ENCODE data around the gene CSNK1E.

Gene CSNK1E

DNA sequence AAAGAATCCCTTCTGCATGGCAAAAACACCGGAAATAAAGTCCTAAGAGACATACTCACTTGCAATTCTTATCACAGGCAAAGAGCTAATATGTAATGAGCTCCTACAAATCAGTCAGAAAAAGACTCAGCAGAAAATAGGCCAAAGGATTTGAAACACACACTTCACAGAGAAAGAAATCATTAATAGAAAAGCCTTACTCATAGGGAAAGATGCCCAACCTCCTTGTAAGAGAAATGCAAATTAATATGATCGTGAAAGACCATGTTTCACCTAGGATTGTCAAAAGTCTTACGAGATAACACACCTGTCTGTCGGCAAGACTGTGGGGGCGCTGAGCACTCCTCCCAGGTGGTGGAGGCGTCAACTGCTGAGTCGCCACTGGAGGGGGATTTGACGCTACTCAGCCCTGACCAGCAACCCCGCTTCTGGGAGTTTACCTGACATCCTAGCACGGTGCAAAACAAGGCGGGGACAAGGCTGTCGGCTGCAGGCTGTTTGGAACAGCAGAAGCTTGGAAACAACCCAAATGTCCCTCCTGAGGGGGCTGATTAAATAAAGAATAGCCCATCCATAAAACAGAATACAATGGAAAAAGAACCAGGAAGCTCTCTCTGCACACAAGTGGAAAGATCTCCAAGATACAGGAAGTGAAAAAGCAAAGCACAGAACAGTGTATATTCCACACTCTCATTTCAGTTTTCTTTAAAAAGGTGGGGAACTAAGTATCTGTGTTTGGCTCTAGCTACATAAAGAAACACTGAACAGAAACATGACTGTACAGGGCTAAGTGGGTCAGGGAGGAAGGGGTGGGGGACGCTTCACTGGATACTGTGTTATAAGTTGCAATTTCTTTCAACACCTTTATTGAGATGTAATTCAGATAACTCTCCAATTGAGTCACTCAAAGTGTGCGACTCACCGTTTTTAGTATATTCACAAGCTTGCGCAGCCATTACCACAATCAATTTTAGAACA lies 11.5 kb downstream of the CSNK1E start:
- H2AFZ ChIP-seq (ENCODE audit: low read length, unreplicated experiment): no peak overlapping the region
- peaks cover 39% of the 10 kb centered on the region for H3K4me1 ChIP-seq (ENCODE audit: control insufficient read depth, insufficient read depth, low read length, unreplicated experiment)
- no peak overlapping the region for H3K4me3 ChIP-seq (ENCODE audit: low read depth, low read length)
- peak overlapping the region; percentile 54 for H3K27ac ChIP-seq (ENCODE audit: low read depth, low read length)
- no peaks in the 10 kb centered on the region for H3K27me3 ChIP-seq (ENCODE audit: insufficient read depth, low read length)
- peaks cover 84% of the 10 kb centered on the region for H3K79me2 ChIP-seq (ENCODE audit: control insufficient read depth, insufficient read depth, low read length, unreplicated experiment)
- peaks cover 5% of the 10 kb centered on the region; the same call in 1 of the 2 replicates for H3K36me3 ChIP-seq (ENCODE audit: insufficient read depth, low read length)

DNA sequence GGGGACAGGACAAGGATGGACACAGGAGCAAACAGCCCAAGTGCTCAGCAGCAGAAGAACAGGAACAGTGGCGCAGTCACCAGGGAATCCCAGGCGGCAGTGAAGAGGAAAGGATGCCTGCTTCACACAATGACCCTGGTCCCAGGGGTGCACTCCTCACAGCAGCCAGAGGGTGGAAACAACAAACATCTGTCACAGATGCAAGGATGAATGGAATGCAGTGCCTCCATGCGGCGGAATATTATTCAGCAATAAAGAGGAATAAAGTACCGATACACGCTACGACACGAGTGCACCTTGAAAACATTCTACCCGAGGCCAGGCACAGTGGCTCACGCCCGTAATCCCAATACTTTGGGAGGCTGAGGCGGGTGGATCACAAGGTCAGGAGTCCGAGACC lies 12.7 kb downstream of the CSNK1E start:
- peaks cover 80% of the 10 kb centered on the region for H3K79me2 ChIP-seq (ENCODE audit: control insufficient read depth, insufficient read depth, low read length, unreplicated experiment)

GRCh38 chr22:38303974-38304373 lies 13.3 kb downstream of the CSNK1E start:
- no peaks in the 10 kb centered on the region for H3K27me3 ChIP-seq (ENCODE audit: insufficient read depth, low read length)
- H3K36me3 ChIP-seq (ENCODE audit: insufficient read depth, low read length): peaks cover 5% of the 10 kb centered on the region; the same call in 1 of the 2 replicates
- H3K4me3 ChIP-seq (ENCODE audit: low read depth, low read length): no peak overlapping the region
- no peak overlapping the region for H2AFZ ChIP-seq (ENCODE audit: low read length, unreplicated experiment)
- H3K4me1 ChIP-seq (ENCODE audit: control insufficient read depth, insufficient read depth, low read length, unreplicated experiment): peaks cover 29% of the 10 kb centered on the region
- peaks cover 75% of the 10 kb centered on the region for H3K79me2 ChIP-seq (ENCODE audit: control insufficient read depth, insufficient read depth, low read length, unreplicated experiment)
- H3K27ac ChIP-seq (ENCODE audit: low read depth, low read length): no peak overlapping the region; the same call in 1 of the 2 replicates

More for the DNA sequence above, 12.7 kb downstream of the CSNK1E start:
- H3K27ac ChIP-seq (ENCODE audit: low read depth, low read length): no peak overlapping the region; the same call in 1 of the 2 replicates
- peaks cover 27% of the 10 kb centered on the region for H3K4me1 ChIP-seq (ENCODE audit: control insufficient read depth, insufficient read depth, low read length, unreplicated experiment)
- H2AFZ ChIP-seq (ENCODE audit: low read length, unreplicated experiment): no peak overlapping the region
- H3K36me3 ChIP-seq (ENCODE audit: insufficient read depth, low read length): peaks cover 5% of the 10 kb centered on the region; the same call in 1 of the 2 replicates
- no peaks in the 10 kb centered on the region for H3K27me3 ChIP-seq (ENCODE audit: insufficient read depth, low read length)
- H3K4me3 ChIP-seq (ENCODE audit: low read depth, low read length): no peak overlapping the region

DNA sequence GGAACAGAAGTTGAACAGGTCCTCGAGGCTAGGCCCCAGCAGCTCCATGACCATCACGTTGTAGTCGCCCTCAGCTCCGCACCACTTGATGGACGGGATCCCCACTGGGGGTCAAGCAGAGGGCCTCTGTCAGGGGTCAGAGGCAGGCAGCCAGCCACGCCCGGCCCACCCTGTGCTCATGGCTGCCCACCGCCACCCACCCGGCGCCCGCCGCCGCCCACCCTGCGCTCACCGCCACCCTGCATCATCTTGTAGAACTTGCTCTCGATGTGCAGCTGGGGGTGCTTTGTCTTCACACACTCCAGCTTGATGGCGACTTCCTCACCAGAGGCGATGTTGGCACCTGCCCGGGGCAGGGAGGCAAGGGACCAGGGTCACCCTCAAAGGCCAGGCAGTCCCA lies 14.3 kb downstream of the CSNK1E start:
- Histone ChIP-seq H3K4me1 (ENCODE audit: control insufficient read depth, insufficient read depth, low read length, unreplicated experiment) (peaks cover 31% of the 10 kb centered on the region), H3K36me3 (ENCODE audit: insufficient read depth, low read length) (peaks cover 5% of the 10 kb centered on the region; the same call in 1 of the 2 replicates)

DNA sequence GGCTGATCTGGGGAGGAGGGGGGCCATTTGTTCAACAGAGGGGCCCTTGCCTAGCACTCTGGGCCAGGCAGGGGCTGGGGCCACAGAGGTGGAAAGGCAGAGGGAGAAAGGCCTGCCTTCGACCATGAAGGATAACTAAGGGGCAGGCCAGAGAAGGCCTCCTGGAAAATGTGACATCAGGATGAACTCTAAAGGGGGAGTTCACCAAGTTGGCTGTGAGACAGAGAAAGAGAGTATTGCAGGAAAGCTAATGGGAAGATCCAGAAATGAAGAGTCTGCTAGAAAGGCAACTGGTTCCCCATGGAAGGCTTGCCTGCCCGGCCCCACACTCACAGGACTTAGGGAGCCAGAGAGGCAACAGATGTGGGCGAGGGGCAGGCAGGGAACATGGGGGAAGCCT lies 16.3 kb downstream of the CSNK1E start:
- peaks cover 5% of the 10 kb centered on the region; the same call in 1 of the 2 replicates for H3K36me3 ChIP-seq (ENCODE audit: insufficient read depth, low read length)
- H3K79me2 ChIP-seq (ENCODE audit: control insufficient read depth, insufficient read depth, low read length, unreplicated experiment): peaks cover 52% of the 10 kb centered on the region

More for the DNA sequence above, 14.3 kb downstream of the CSNK1E start:
- Histone ChIP-seq H3K4me3 (ENCODE audit: low read depth, low read length) (no peak overlapping the region), H3K79me2 (ENCODE audit: control insufficient read depth, insufficient read depth, low read length, unreplicated experiment) (peaks cover 64% of the 10 kb centered on the region), H3K27me3 (ENCODE audit: insufficient read depth, low read length) (no peaks in the 10 kb centered on the region), H2AFZ (ENCODE audit: low read length, unreplicated experiment) (no peak overlapping the region), H3K27ac (ENCODE audit: low read depth, low read length) (no peak overlapping the region)

DNA sequence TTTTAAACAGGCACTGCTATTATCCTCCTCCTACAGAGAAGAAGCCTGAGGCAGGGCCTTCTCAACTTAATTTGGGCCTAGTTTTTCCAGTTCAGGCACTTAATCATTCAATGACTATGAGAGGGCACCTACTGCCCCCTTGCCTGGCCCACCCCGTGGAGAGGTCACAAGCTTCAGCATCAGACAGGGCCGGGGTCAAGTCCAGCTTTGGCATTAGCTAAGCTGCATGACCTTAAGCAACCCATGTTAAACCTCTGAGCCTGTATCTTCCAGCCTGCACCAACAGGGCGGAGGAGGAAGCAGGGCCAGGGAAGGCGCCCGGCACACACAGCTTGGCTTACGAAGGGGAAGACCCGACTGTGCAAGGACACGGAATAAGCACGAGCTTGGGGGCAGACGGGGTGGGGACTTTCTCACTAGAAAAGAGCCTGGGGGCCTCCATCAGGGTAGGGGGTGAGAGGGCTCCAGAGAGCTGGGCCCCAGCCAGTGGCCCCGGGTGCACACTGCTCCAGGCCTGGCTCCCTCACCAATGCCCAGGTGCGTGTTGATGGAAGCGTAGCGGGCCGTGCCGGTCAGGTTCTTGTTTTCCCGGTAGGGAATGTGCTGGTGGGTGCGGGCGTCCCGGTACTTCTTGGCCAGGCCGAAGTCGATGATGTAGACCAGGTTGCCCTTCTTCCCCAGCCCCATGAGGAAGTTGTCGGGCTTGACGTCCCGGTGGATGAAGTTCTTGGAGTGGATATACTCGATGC lies 16.9 kb downstream of the CSNK1E start:
- H3K4me3 ChIP-seq (ENCODE audit: low read depth, low read length): no peak overlapping the region
- no peaks in the 10 kb centered on the region for H3K27me3 ChIP-seq (ENCODE audit: insufficient read depth, low read length)
- H3K79me2 ChIP-seq (ENCODE audit: control insufficient read depth, insufficient read depth, low read length, unreplicated experiment): peaks cover 46% of the 10 kb centered on the region
- H3K36me3 ChIP-seq (ENCODE audit: insufficient read depth, low read length): peaks cover 5% of the 10 kb centered on the region; the same call in 1 of the 2 replicates
- no peak overlapping the region for H2AFZ ChIP-seq (ENCODE audit: low read length, unreplicated experiment)
- no peak overlapping the region for H3K27ac ChIP-seq (ENCODE audit: low read depth, low read length)
- H3K4me1 ChIP-seq (ENCODE audit: control insufficient read depth, insufficient read depth, low read length, unreplicated experiment): peaks cover 21% of the 10 kb centered on the region

More for the DNA sequence above, 16.3 kb downstream of the CSNK1E start:
- Histone ChIP-seq H3K4me3 (ENCODE audit: low read depth, low read length) (no peak overlapping the region), H3K27ac (ENCODE audit: low read depth, low read length) (no peak overlapping the region), H3K27me3 (ENCODE audit: insufficient read depth, low read length) (no peaks in the 10 kb centered on the region), H3K4me1 (ENCODE audit: control insufficient read depth, insufficient read depth, low read length, unreplicated experiment) (peaks cover 27% of the 10 kb centered on the region), H2AFZ (ENCODE audit: low read length, unreplicated experiment) (no peak overlapping the region)

GRCh38 chr22:38299770-38300102 lies 17.5 kb downstream of the CSNK1E start:
- Histone ChIP-seq H3K4me1 (ENCODE audit: control insufficient read depth, insufficient read depth, low read length, unreplicated experiment) (peaks cover 16% of the 10 kb centered on the region), H3K36me3 (ENCODE audit: insufficient read depth, low read length) (peaks cover 5% of the 10 kb centered on the region; the same call in 1 of the 2 replicates), H3K4me3 (ENCODE audit: low read depth, low read length) (no peak overlapping the region), H3K27me3 (ENCODE audit: insufficient read depth, low read length) (no peaks in the 10 kb centered on the region), H3K79me2 (ENCODE audit: control insufficient read depth, insufficient read depth, low read length, unreplicated experiment) (peaks cover 40% of the 10 kb centered on the region), H2AFZ (ENCODE audit: low read length, unreplicated experiment) (no peak overlapping the region), H3K27ac (ENCODE audit: low read depth, low read length) (no peak overlapping the region)

DNA sequence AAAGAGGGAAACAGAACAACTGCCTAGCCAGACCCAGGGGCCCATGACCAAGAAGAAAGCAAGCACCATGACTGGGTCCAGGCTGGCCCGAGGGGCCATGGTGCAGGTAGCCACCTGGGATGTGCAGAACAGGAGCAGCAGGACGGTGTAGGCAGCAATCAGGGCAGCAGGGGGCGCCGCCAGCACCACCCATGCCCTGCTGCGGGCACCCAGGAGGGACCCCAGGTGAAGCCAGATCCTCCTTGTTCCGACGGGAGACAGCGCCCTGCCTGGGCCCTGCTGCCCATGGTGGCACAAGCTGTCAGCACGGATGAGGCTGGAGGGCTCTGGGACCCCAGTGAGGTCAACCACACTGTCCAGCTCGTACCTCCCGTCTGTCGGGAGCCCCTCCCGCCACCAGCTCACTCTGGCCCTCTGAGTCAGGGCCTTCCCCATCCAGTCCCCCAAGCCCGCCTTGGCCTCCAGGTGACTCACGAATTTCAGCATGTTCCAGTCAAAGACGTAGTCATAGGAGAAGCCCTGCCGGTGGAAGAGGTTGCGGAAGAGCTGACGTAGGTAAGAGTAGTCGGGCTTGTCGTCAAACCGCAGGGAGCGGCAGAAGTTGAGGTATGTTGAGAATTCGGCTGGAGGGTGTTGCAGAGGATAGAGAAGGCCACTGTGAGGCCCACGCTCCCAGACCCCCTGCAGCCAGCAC lies 18.8 kb downstream of the CSNK1E start:
- peaks cover 4% of the 10 kb centered on the region for H3K4me1 ChIP-seq (ENCODE audit: control insufficient read depth, insufficient read depth, low read length, unreplicated experiment)
- peaks cover 5% of the 10 kb centered on the region; the same call in 1 of the 2 replicates for H3K36me3 ChIP-seq (ENCODE audit: insufficient read depth, low read length)
- H3K27me3 ChIP-seq (ENCODE audit: insufficient read depth, low read length): no peaks in the 10 kb centered on the region
- H2AFZ ChIP-seq (ENCODE audit: low read length, unreplicated experiment): no peak overlapping the region
- H3K27ac ChIP-seq (ENCODE audit: low read depth, low read length): peak overlapping the region; percentile 59
- no peak overlapping the region for H3K4me3 ChIP-seq (ENCODE audit: low read depth, low read length)
- peaks cover 27% of the 10 kb centered on the region for H3K79me2 ChIP-seq (ENCODE audit: control insufficient read depth, insufficient read depth, low read length, unreplicated experiment)

GRCh38 chr22:38296372-38296771 lies 20.9 kb downstream of the CSNK1E start:
- Histone ChIP-seq H2AFZ (ENCODE audit: low read length, unreplicated experiment) (no peak overlapping the region), H3K27ac (ENCODE audit: low read depth, low read length) (no peak overlapping the region), H3K4me3 (ENCODE audit: low read depth, low read length) (no peak overlapping the region), H3K79me2 (ENCODE audit: control insufficient read depth, insufficient read depth, low read length, unreplicated experiment) (peaks cover 15% of the 10 kb centered on the region), H3K36me3 (ENCODE audit: insufficient read depth, low read length) (no peaks in the 10 kb centered on the region), H3K4me1 (ENCODE audit: control insufficient read depth, insufficient read depth, low read length, unreplicated experiment) (peaks cover 4% of the 10 kb centered on the region), H3K27me3 (ENCODE audit: insufficient read depth, low read length) (no peaks in the 10 kb centered on the region)

- Histone ChIP-seq H2AFZ (ENCODE audit: low read length, unreplicated experiment) (no peak overlapping the region), H3K36me3 (ENCODE audit: insufficient read depth, low read length) (no peaks in the 10 kb centered on the region), H3K79me2 (ENCODE audit: control insufficient read depth, insufficient read depth, low read length, unreplicated experiment) (peaks cover 12% of the 10 kb centered on the region), H3K4me3 (ENCODE audit: low read depth, low read length) (no peak overlapping the region), H3K27ac (ENCODE audit: low read depth, low read length) (no peak overlapping the region), H3K4me1 (ENCODE audit: control insufficient read depth, insufficient read depth, low read length, unreplicated experiment) (peaks cover 4% of the 10 kb centered on the region), H3K27me3 (ENCODE audit: insufficient read depth, low read length) (no peaks in the 10 kb centered on the region)
Observed at GRCh38 chr22:38295863-38296262, 21.4 kb downstream of the CSNK1E start.
